ENCODE results near the gene ZNF469.
"Not testable (repeated sequence)": the region's sequence is repeated elsewhere in the genome, so short reads cannot be mapped to it uniquely, and the experiment has no call there.

ZNF469 gene

GRCh38 chr16:88393034-88393433 lies 10.3 kb downstream of the ZNF469 start:
- no peak for DNase-seq

- no peak for DNase-seq
These were observed 10.8 kb downstream of the ZNF469 start for GRCh38 chr16:88393571-88393970.

- no peak for DNase-seq
These were observed 11.7 kb downstream of the ZNF469 start for GRCh38 chr16:88394426-88394825.

- DNase-seq = no peak
These were observed 13.2 kb downstream of the ZNF469 start for GRCh38 chr16:88395669-88396584.

- DNase-seq = no peak
These were observed 15.6 kb downstream of the ZNF469 start for GRCh38 chr16:88398170-88398873.

GRCh38 chr16:88398874-88399178 lies 16.1 kb downstream of the ZNF469 start:
- no peak for DNase-seq

- DNase-seq = no peak
These were observed 17.4 kb downstream of the ZNF469 start for GRCh38 chr16:88400186-88400585.

GRCh38 chr16:88401604-88402246 lies 19.0 kb downstream of the ZNF469 start:
- no peak for DNase-seq

GRCh38 chr16:88402551-88403240 lies 19.9 kb downstream of the ZNF469 start:
- DNase-seq = no peak

- no peak for DNase-seq
These were observed 21.2 kb downstream of the ZNF469 start for GRCh38 chr16:88403794-88404581.

GRCh38 chr16:88404769-88405168 lies 22.0 kb downstream of the ZNF469 start:
- DNase-seq = no peak

- no peak for DNase-seq
These were observed 22.7 kb downstream of the ZNF469 start for GRCh38 chr16:88405216-88406060.

- no peak for DNase-seq
These were observed 23.6 kb downstream of the ZNF469 start for GRCh38 chr16:88406096-88407041.

- DNase-seq = no peak
These were observed 24.3 kb downstream of the ZNF469 start for GRCh38 chr16:88407042-88407420.

GRCh38 chr16:88407807-88408206 lies 25.0 kb downstream of the ZNF469 start:
- no peak for DNase-seq

GRCh38 chr16:88408561-88409142 lies 25.9 kb downstream of the ZNF469 start:
- DNase-seq = no peak

- DNase-seq = no peak
These were observed 26.7 kb downstream of the ZNF469 start for GRCh38 chr16:88409296-88410065.

- not testable (repeated sequence) for DNase-seq
These were observed 27.7 kb downstream of the ZNF469 start for GRCh38 chr16:88410297-88410968.

Measured in NCI-H1092 treated with DMSO at 0.1 percent for 48 hours (cell line).